H1 (cell line): ENCODE results near the gene MIDN. TPM values are rescaled to one million over a fixed set of nuclear protein-coding genes. Genes with fewer than 3 reads are reported as not detected.

Source experiments
- CTCF ChIA-PET: fragments of 300-600 bp; sonication (Branson Sonifier 250); formaldehyde crosslinking; loops from one replicate; lab custom pipeline; 2021; ENCODE audit not compliant: partially characterized antibody; lab: Charles Lee
- POLR2A ChIA-PET: fragments of 300-600 bp; sonication (Branson Sonifier 250); formaldehyde crosslinking; loops from one replicate; lab custom pipeline; 2021; ENCODE audit warnings: inconsistent platforms; ENCODE audit not compliant: partially characterized antibody; lab: Charles Lee
- DNase-seq, 2 experiments: peaks; one replicate each; pipeline versions ENCODE4 v3.0.0 to v3.0.0-alpha.2; 2010 to 2022; ENCODE audit warnings: low spot score in 2 of 2, low read depth in 1 of 2, mixed read lengths in 1 of 2
- FAIRE-seq: peaks from 2 replicates; lab custom pipeline; 2011; peaks lifted over from hg19 to GRCh38; lab: Jason Lieb, UNC
- H2AFZ ChIP-seq: 2 replicates; pipeline ENCODE4 v1.8.1; 2012; ENCODE audit warnings: low read length, inconsistent platforms
- H2AK5ac ChIP-seq: 2 replicates; pipeline ENCODE4 v1.6.1; 2013; ENCODE audit warnings: low read depth, low read length
- H2BK120ac ChIP-seq: replicated peaks from 2 replicates; pipeline ENCODE3; 2013; ENCODE audit warnings: low read depth, low read length, inconsistent platforms
- H2BK12ac ChIP-seq: 2 replicates; pipeline ENCODE4 v1.6.1; 2013; ENCODE audit warnings: low read depth, low read length
- H2BK15ac ChIP-seq: 2 replicates; pipeline ENCODE4 v1.6.1; 2013; ENCODE audit warnings: low read length
- H2BK20ac ChIP-seq: 2 replicates; pipeline ENCODE4 v1.6.1; 2013; ENCODE audit warnings: low read length
- H2BK5ac ChIP-seq: 2 replicates; pipeline ENCODE4 v1.6.1; 2013; ENCODE audit warnings: low read depth, low read length
- H3K14ac ChIP-seq: 2 replicates; pipeline ENCODE4 v1.6.1; 2013; ENCODE audit warnings: inconsistent platforms; ENCODE audit not compliant: insufficient read length
- H3K18ac ChIP-seq: 2 replicates; pipeline ENCODE4 v1.6.1; 2013; ENCODE audit warnings: low read length; ENCODE audit errors: extremely low read depth
- H3K23ac ChIP-seq: 2 replicates; pipeline ENCODE4 v1.6.1; 2013; ENCODE audit warnings: inconsistent platforms; ENCODE audit not compliant: insufficient read length
- H3K23me2 ChIP-seq: 2 replicates; pipeline ENCODE4 v1.6.1; 2013; ENCODE audit warnings: low read depth, low read length
- H3K27ac ChIP-seq: 2 replicates; pipeline ENCODE4 v1.6.1; 2011; ENCODE audit warnings: low read depth, low read length, inconsistent platforms
- H3K27me3 ChIP-seq, 4 experiments: replicated peaks in 1 of 4; 1 replicate in 1 of 4; 2 replicates in 3 of 4; pipeline versions ENCODE4 v1.6.1 to v1.8.1; 2011 to 2013; ENCODE audit warnings: low read length in 3 of 4, mild to moderate bottlenecking in 3 of 4, inconsistent platforms in 2 of 4, mixed read lengths in 2 of 4, moderate library complexity in 1 of 4; ENCODE audit not compliant: control insufficient read depth in 3 of 4, insufficient read depth in 3 of 4; ENCODE audit errors: extremely low read depth in 1 of 4
- H3K36me3 ChIP-seq, 4 experiments: 2 replicates each; pipeline versions ENCODE4 v1.6.1 to v1.8.1; 2011 to 2013; ENCODE audit warnings: mild to moderate bottlenecking in 4 of 4, low read length in 3 of 4, moderate library complexity in 2 of 4, control low read depth in 1 of 4, inconsistent platforms in 1 of 4; ENCODE audit not compliant: insufficient read depth in 4 of 4, control insufficient read depth in 2 of 4
- H3K4ac ChIP-seq: replicated peaks from 2 replicates; pipeline ENCODE3; 2013; ENCODE audit warnings: low read length, low read depth, mixed read lengths, inconsistent platforms; ENCODE audit not compliant: insufficient read length
- H3K4me1 ChIP-seq, 4 experiments: replicated peaks in 1 of 4; 1 replicate in 1 of 4; 2 replicates in 3 of 4; pipeline versions ENCODE4 v1.6.1 to v1.8.1; 2011 to 2013; ENCODE audit warnings: low read length in 3 of 4, inconsistent platforms in 2 of 4, mixed read lengths in 1 of 4; ENCODE audit not compliant: insufficient read depth in 4 of 4, control insufficient read depth in 3 of 4
- H3K4me2 ChIP-seq, 2 experiments: 2 replicates each; pipeline versions ENCODE4 v1.6.1 to v1.8.1; 2011 to 2013; ENCODE audit warnings: low read depth in 2 of 2, low read length in 2 of 2, control low read depth in 1 of 2, inconsistent platforms in 1 of 2, mild to moderate bottlenecking in 1 of 2; ENCODE audit not compliant: insufficient read depth in 1 of 2
- H3K4me3 ChIP-seq, 4 experiments: fragments of 200-600, 300-600 bp in 1 of 4; sonication (generic), shearing (Covaris generic), sonication (Bioruptor Twin) in 1 of 4; 2 replicates each; pipeline versions ENCODE4 v1.5.1 to v1.8.1; 2011 to 2016; ENCODE audit warnings: low read length in 4 of 4, low read depth in 3 of 4, control low read depth in 2 of 4, inconsistent platforms in 2 of 4, mild to moderate bottlenecking in 2 of 4, mixed read lengths in 1 of 4, moderate library complexity in 1 of 4; ENCODE audit not compliant: insufficient read depth in 2 of 4; ENCODE audit errors: extremely low read depth in 1 of 4
- H3K56ac ChIP-seq: replicated peaks from 2 replicates; pipeline ENCODE3; 2013; ENCODE audit warnings: low read depth, mild to moderate bottlenecking, mixed read lengths, low read length, inconsistent platforms; ENCODE audit not compliant: insufficient read length
- H3K79me1 ChIP-seq: 2 replicates; pipeline ENCODE4 v1.6.1; 2013; ENCODE audit warnings: low read depth, low read length, control low read depth
- H3K79me2 ChIP-seq, 2 experiments: 2 replicates each; pipeline versions ENCODE4 v1.6.1 to v1.8.1; 2012 to 2013; ENCODE audit warnings: low read length in 2 of 2, mild to moderate bottlenecking in 2 of 2, inconsistent platforms in 1 of 2; ENCODE audit not compliant: insufficient read depth in 2 of 2, control insufficient read depth in 1 of 2
- H3K9ac ChIP-seq, 4 experiments: replicated peaks in 1 of 4; 1 replicate in 1 of 4; 2 replicates in 3 of 4; pipeline versions ENCODE4 v1.6.1 to v1.8.1; 2011 to 2013; ENCODE audit warnings: low read depth in 3 of 4, low read length in 3 of 4, control low read depth in 2 of 4, mild to moderate bottlenecking in 2 of 4, moderate library complexity in 2 of 4, inconsistent platforms in 1 of 4; ENCODE audit errors: extremely low read depth in 1 of 4
- H3K9me3 ChIP-seq, 2 experiments: 2 replicates each; pipeline versions ENCODE4 v1.6.1 to v1.8.1; 2012 to 2013; ENCODE audit warnings: mild to moderate bottlenecking in 2 of 2, moderate library complexity in 2 of 2, control low read depth in 1 of 2, inconsistent platforms in 1 of 2, low read depth in 1 of 2, low read length in 1 of 2, mixed read lengths in 1 of 2; ENCODE audit not compliant: insufficient read depth in 2 of 2
- H4K20me1 ChIP-seq, 2 experiments: replicated peaks in 1 of 2; 2 replicates each; pipeline versions ENCODE3 to v1.8.1; 2011 to 2013; ENCODE audit warnings: inconsistent platforms in 2 of 2, low read length in 2 of 2, mild to moderate bottlenecking in 1 of 2; ENCODE audit not compliant: insufficient read depth in 2 of 2, control insufficient read depth in 1 of 2
- H4K5ac ChIP-seq: 2 replicates; pipeline ENCODE4 v1.6.1; 2013; ENCODE audit warnings: low read length, low read depth, mixed read lengths, inconsistent platforms; ENCODE audit not compliant: insufficient read length
- H4K8ac ChIP-seq: 2 replicates; pipeline ENCODE4 v1.8.0; 2013; ENCODE audit warnings: mild to moderate bottlenecking, moderate library complexity, low read length, inconsistent platforms; ENCODE audit not compliant: insufficient read depth; ENCODE audit errors: extremely low read depth
- H4K91ac ChIP-seq: replicated peaks from 2 replicates; pipeline ENCODE3; 2013; ENCODE audit warnings: low read length, mixed read lengths, inconsistent platforms; ENCODE audit not compliant: insufficient read length
- BCL11A ChIP-seq, 2 experiments: IDR thresholded peaks; one replicate each; pipeline ENCODE4 v1.6.1; 2011; ENCODE audit warnings: low read depth in 2 of 2, low read length in 2 of 2, mild to moderate bottlenecking in 2 of 2
- CBX5 ChIP-seq: fragments of 300-800, 300-1000 bp; sonication (generic); IDR thresholded peaks from 2 replicates; pipeline ENCODE4 v1.7.1; 2016; ENCODE audit warnings: antibody characterized with exemption, low read length, low read depth
- CEBPB ChIP-seq: IDR thresholded peaks from 2 replicates; pipeline ENCODE4 v1.6.1; 2012; ENCODE audit warnings: low read depth, low read length
- EGR1 ChIP-seq: IDR thresholded peaks from 2 replicates; pipeline ENCODE4 v1.6.1; 2011; ENCODE audit warnings: low read depth, low read length, borderline replicate concordance
- EP300 ChIP-seq, 2 experiments: IDR thresholded peaks; 1 replicate in 1 of 2; 2 replicates in 1 of 2; pipeline ENCODE4 v1.6.1; 2011 to 2012; ENCODE audit warnings: low read depth in 2 of 2, low read length in 2 of 2, mild to moderate bottlenecking in 2 of 2, borderline replicate concordance in 1 of 2, inconsistent platforms in 1 of 2, moderate library complexity in 1 of 2
- JUN ChIP-seq: IDR thresholded peaks from 2 replicates; pipeline ENCODE4 v1.6.1; 2011; ENCODE audit warnings: low read depth, mild to moderate bottlenecking, improper control_type of control experiment, low read length
- KDM5A ChIP-seq: fragments of 200-600 bp; IDR thresholded peaks from 2 replicates; pipeline ENCODE4 v1.7.1; 2012; ENCODE audit warnings: mild to moderate bottlenecking, low read length, inconsistent platforms, mixed read lengths
- POU5F1 ChIP-seq: IDR thresholded peaks from 2 replicates; pipeline ENCODE4 v1.6.1; 2011; ENCODE audit warnings: low read depth, mild to moderate bottlenecking, low read length, moderate library complexity
- RFX5 ChIP-seq: IDR thresholded peaks from 2 replicates; pipeline ENCODE4 v1.6.1; 2011; ENCODE audit warnings: low read depth, low read length, improper control_type of control experiment, borderline replicate concordance
- SUZ12 ChIP-seq: fragments of 200-600 bp; sonication (generic); IDR thresholded peaks from 2 replicates; pipeline ENCODE4 v1.6.1; 2012; ENCODE audit warnings: mild to moderate bottlenecking, inconsistent platforms, low read length, moderate library complexity, mixed read lengths
- ZNF274 ChIP-seq: IDR thresholded peaks from 2 replicates; pipeline ENCODE4 v1.7.0; 2012; ENCODE audit warnings: low read length, borderline replicate concordance; ENCODE audit errors: extremely low read depth
- WGBS, 2 experiments: shearing (Covaris generic) in 1 of 2; methylation state at CpG; one replicate each; pipeline versions ENCODE4 v1.1.6 to v1.1.7; 2013 to 2015; ENCODE audit warnings: low lambda C conversion rate in 2 of 2, mixed read lengths in 2 of 2, inconsistent platforms in 1 of 2, low coverage in 1 of 2, missing lambda C conversion rate in 1 of 2; ENCODE audit not compliant: insufficient replicate concordance in 2 of 2, insufficient coverage in 1 of 2, insufficient read length in 1 of 2; ENCODE audit errors: extremely low coverage in 1 of 2, missing lambda C conversion rate in 1 of 2; 5-methylcytosine and 5-hydroxymethylcytosine counted together
- polyA plus RNA-seq, 7 experiments: library from polyadenylated mRNA; depleted of rRNA in 3 of 7; stranded (reverse) in 5 of 7; unstranded in 2 of 7; fragments of >200 nt in 5 of 7; fragments of 200-250 nt in 2 of 7; gene quantifications; 1 replicate in 5 of 7; 2 replicates in 1 of 7; 4 replicates in 1 of 7; pipeline versions ENCODE4 v1.2.1 to v1.2.3, GENCODE V29; 2011 to 2013; ENCODE audit warnings: missing spikeins in 2 of 7, mixed read lengths in 2 of 7
- total RNA-seq: library from RNA; stranded (reverse); fragmentation: NEBNext Ultra II Directional; extraction: Animal tissue kit (Norgen Biotek cat#: 25700); gene quantifications from 2 replicates; pipeline ENCODE4 v1.2.1, GENCODE V29; 2021

MIDN gene
- total and polyA plus RNA-seq, 2 of the 8 experiments (the other 6 are each of a cell fraction or from before 2014, with no cell fraction given): 39.8 to 159 TPM

DNA sequence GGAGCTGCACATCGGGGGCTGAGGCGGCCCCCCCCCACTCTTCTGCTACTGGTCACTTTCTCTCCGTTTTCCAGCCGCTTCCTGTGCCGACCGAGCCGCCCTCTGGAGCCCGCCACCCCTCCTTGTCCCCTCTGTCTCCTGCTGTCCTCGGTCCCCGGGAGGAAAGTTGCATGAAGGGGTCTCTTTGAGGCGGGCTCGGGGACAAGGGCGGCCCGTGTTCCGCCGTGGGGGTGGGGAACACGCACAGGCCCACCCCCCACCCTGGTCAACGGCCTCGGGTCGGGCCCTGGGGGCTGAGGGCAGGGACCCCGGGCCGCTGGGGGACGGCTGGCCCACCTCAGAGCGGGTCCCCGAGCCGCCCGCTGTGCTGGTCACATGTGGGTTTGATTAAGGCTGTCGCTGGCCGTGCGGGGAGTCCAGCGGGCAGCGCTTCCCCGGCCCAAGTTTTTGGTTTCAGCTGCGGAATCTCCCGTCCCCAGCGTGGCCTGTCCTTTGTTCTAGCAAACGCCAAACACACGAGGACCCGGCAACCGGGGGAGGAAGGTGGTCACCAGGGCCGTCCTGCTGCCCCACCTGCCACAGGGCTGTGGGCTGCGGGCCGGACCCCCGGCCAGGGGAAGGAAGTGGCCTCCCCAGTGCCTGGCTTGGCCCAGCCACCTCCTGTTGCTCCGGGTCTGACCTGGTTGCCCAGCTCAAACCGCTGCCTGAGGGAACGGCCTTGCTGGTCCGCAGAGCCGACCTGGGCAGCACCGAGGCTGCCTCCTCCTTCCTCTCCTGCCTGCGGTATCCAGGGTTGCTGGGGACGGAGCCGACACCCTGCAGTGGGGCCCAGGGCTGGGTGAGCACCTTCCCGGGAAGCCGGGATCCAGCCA lies 39.2 kb downstream of the MIDN start:
- Histone ChIP-seq H4K5ac (no peak overlapping the region), H3K4me3 (no peak overlapping the region), H3K14ac (no peak overlapping the region), H2AFZ (no peak overlapping the region), H3K23ac (no peak overlapping the region), H3K56ac (no peak overlapping the region), H2BK15ac (no peak overlapping the region), H3K27me3 (peaks cover 0 to 21% (median 12%) of the 10 kb centered on the region in 4 experiments; a peak in 5 of 7 replicates), H3K36me3 (no peaks in the 10 kb centered on the region), H3K4ac (no peak overlapping the region), H2BK120ac (no peak overlapping the region), H3K79me2 (no peaks in the 10 kb centered on the region), H4K20me1 (peaks cover 2 to 5% of the 10 kb centered on the region in 2 experiments), H3K9ac (no peak overlapping the region), H3K4me1 (peaks cover 0 to 21% (median 9%) of the 10 kb centered on the region in 4 experiments; a peak in 5 of 7 replicates), H3K23me2 (peaks cover 5% of the 10 kb centered on the region; the same call in 1 of the 2 replicates), H2BK5ac (no peak overlapping the region), H3K9me3 (no peaks in the 10 kb centered on the region), H3K79me1 (no peaks in the 10 kb centered on the region; the same call in 1 of the 2 replicates), H2AK5ac (no peak overlapping the region), H3K27ac (no peak overlapping the region), H4K91ac (no peak overlapping the region), H2BK12ac (no peak overlapping the region), H2BK20ac (no peak overlapping the region), H3K4me2 (0 out of 4 replicates have a peak overlapping the region, but pooled peaks of 1 of the 2 experiments have one; percentile 79), H3K18ac (no peak overlapping the region), H4K8ac (peak overlapping the region; percentile 83)
- CTCF ChIA-PET: interaction anchor here (1.1 kb wide), 1 partner anchor 28 kb away, joined by 3 read pairs; no protein-coding TSS in a partner anchor
- POLR2A ChIA-PET: interaction anchor here (0.8 to 2.2 kb wide), 8 partner anchors 15 to 83 kb away, joined by 3 to 11 read pairs (median 4); partner anchors contain the start of genes CIRBP and MIDN
- DNase-seq: no peak
- FAIRE-seq: no peak
- WGBS, 2 experiments: 93% methylated on average over 36 of the region's 55 CpGs; no CpG with 5 or more reads in 1 of the 2 experiments
- TF ChIP-seq POU5F1 (no peak), CEBPB (no peak), JUN (no peak), EP300 (IDR thresholded peaks at IDR 0.05; ENCODE audit: borderline replicate concordance in 1 of 2, low read depth in 2 of 2, low read length in 2 of 2) (no peak), BCL11A (IDR thresholded peaks at IDR 0.05; ENCODE audit: low read depth in 2 of 2, low read length in 2 of 2) (no peak), ZNF274 (no peak), SUZ12 (no peak), RFX5 (no peak), EGR1 (no peak), CBX5 (no peak), KDM5A (no peak)
